Endometrial microvascular endothelial cells (primary cell): ENCODE measurements around the gene SEMA4C. TPM values are rescaled to one million over a fixed set of nuclear protein-coding genes. Genes with fewer than 3 reads are reported as not detected.

ENCODE experiments used
- in situ Hi-C: cut with HindIII; loops from 2 replicates; pipeline ENCODE4 v1.10.0; 2017; ENCODE audit warnings: low sequenced_read_pairs, low pct_unique_long_range_greater_than_20kb; ENCODE audit errors: inconsistent ontology term
- total RNA-seq: library from RNA; depleted of rRNA; stranded (reverse); fragments of >200 nt; gene quantifications from one replicate; pipeline ENCODE4 v1.2.3, GENCODE V29; 2015; ENCODE audit errors: inconsistent ontology term

SEMA4C gene
- total RNA-seq, 1 donor from 2014 or later: 0.28 TPM

- in situ Hi-C loops: no loop called here
Measured at GRCh38 chr2:96856776-96857666, 12.9 kb downstream of the SEMA4C start.

GRCh38 chr2:96853321-96853720 lies 16.6 kb downstream of the SEMA4C start:
- in situ Hi-C loops: no loop called here

- in situ Hi-C loops: no loop called here
Measured at GRCh38 chr2:96852667-96853066, 17.2 kb downstream of the SEMA4C start.

- in situ Hi-C loops: no loop called here
Measured at GRCh38 chr2:96848264-96848663, 21.6 kb downstream of the SEMA4C start.

- in situ Hi-C loops: no loop called here
Measured at GRCh38 chr2:96847586-96847985, 22.3 kb downstream of the SEMA4C start.

- in situ Hi-C loops: no loop called here
Measured at GRCh38 chr2:96846825-96847224, 23.1 kb downstream of the SEMA4C start.

- in situ Hi-C loops: no loop called here
Measured at GRCh38 chr2:96844405-96844808, 25.5 kb downstream of the SEMA4C start.

GRCh38 chr2:96843538-96844268 lies 26.2 kb downstream of the SEMA4C start, which contains the start of gene ANKRD23:
ANKRD23 (minus strand) TSS chr2:96844021; CDS start chr2:96843992, 29 bp downstream.
- in situ Hi-C loops: no loop called here

- in situ Hi-C loops: no loop called here
Measured at GRCh38 chr2:96842600-96842999, 27.3 kb downstream of the SEMA4C start.

GRCh38 chr2:96841701-96842495 lies 28.0 kb downstream of the SEMA4C start:
- in situ Hi-C loops: no loop called here

- in situ Hi-C loops: no loop called here
Measured at GRCh38 chr2:96839875-96840850, 29.7 kb downstream of the SEMA4C start.

- in situ Hi-C loops: no loop called here
Measured at GRCh38 chr2:96839293-96839874, 30.5 kb downstream of the SEMA4C start.

- in situ Hi-C loops: no loop called here
Measured at GRCh38 chr2:96838345-96839292, 31.3 kb downstream of the SEMA4C start.

GRCh38 chr2:96837575-96837974 lies 32.3 kb downstream of the SEMA4C start:
- in situ Hi-C loops: no loop called here

- in situ Hi-C loops: no loop called here
Measured at GRCh38 chr2:96835830-96836229, 34.0 kb downstream of the SEMA4C start.

GRCh38 chr2:96832754-96833507 lies 36.9 kb downstream of the SEMA4C start:
- in situ Hi-C loops: no loop called here
